OCI-LY3 (cell line): ENCODE results near the gene GGCT.

Source experiments
- CTCF ChIP-seq: fragments of 200-600, 300-600 bp; sonication (generic); IDR thresholded peaks from 2 replicates; pipeline ENCODE4 v1.5.1; 2014; ENCODE audit warnings: antibody characterized with exemption, low read length, low read depth
- EZH2phosphoT487 ChIP-seq: fragments of 200-600 bp; shearing (Covaris generic); IDR thresholded peaks from 2 replicates; pipeline ENCODE4 v1.6.1; 2018; ENCODE audit warnings: antibody characterized with exemption, mixed run types, low read depth

GRCh38 chr7:30472081-30472783, 32.4 kb downstream of the GGCT start:
- TF ChIP-seq CTCF (no peak), EZH2phosphoT487 (no peak)
